Keratinocyte (primary cell): ENCODE data around the gene CGNL1.

Experiments used
- CTCF ChIP-seq, 3 experiments: IDR thresholded peaks in 1 of 3; conservative IDR thresholded peaks in 1 of 3; optimal IDR thresholded peaks in 1 of 3; 2 replicates in 2 of 3; 3 replicates in 1 of 3; pipeline versions ENCODE3 to v1.5.1; 2011; ENCODE audit warnings: low read length in 3 of 3, mild to moderate bottlenecking in 3 of 3, moderate library complexity in 2 of 3, control low read depth in 1 of 3, inconsistent platforms in 1 of 3; ENCODE audit not compliant: insufficient read depth in 2 of 3; ENCODE audit errors: extremely low read depth in 1 of 3
- EZH2 ChIP-seq: IDR thresholded peaks from one replicate; pipeline ENCODE4 v1.6.1; 2012; ENCODE audit warnings: inconsistent platforms, mild to moderate bottlenecking, low read length, moderate library complexity

GRCh38 chr15:57398336-57398735, 22.0 kb downstream of the CGNL1 start:
- no peak for TF ChIP-seq CTCF (optimal IDR thresholded peaks at IDR 0.05 in 1 of 3, IDR thresholded peaks at IDR 0.05 in 1 of 3, conservative IDR thresholded peaks at IDR 0.05 in 1 of 3; ENCODE audit: extremely low read depth in 1 of 3, insufficient read depth in 2 of 3, low read length in 3 of 3)
- TF ChIP-seq EZH2 = no peak
